IMR-90 (cell line): ENCODE data around the gene CCDC74A. TPM values are rescaled to one million over a fixed set of nuclear protein-coding genes. Genes with fewer than 3 reads are reported as not detected.

Source experiments
- microRNA-seq, 2 experiments: library from miRNA; stranded (forward) in 1 of 2; unstranded in 1 of 2; fragments of 10-50 nt in 1 of 2; fragments of <30 nt in 1 of 2; gene quantifications in 1 of 2; microRNA quantifications in 1 of 2; one replicate each; pipeline versions ENCODE3 to v1.1.0; 2013 to 2020; ENCODE audit not compliant: insufficient read depth in 1 of 2, insufficient read length in 1 of 2, unreplicated experiment in 1 of 2
- polyA plus RNA-seq, 3 experiments: library from polyadenylated mRNA; depleted of rRNA; stranded (reverse); fragments of >200 nt; gene quantifications; 2 replicates each; pipeline ENCODE4 v1.2.3, GENCODE V29; 2012; ENCODE audit warnings: low replicate concordance in 1 of 3
- total RNA-seq: library from RNA; depleted of rRNA; stranded (reverse); fragments of >200 nt; gene quantifications from 2 replicates; pipeline ENCODE4 v1.2.3, GENCODE V29; 2012; rRNA removed

Gene CCDC74A
- total and polyA plus RNA-seq, 2 of the 4 experiments (the other 2 are of a cell fraction): 3.8 to 11.9 TPM

Small RNA genes within 50 kb of the gene (microRNA-seq; reads per million reads assigned to microRNA genes)
- gene MIR4784 (ENCODE audit: unreplicated experiment): not detected

Other genes with a start within 250 kb of the CCDC74A start
- not detected in 2 replicates for gene RAB6D, start 163.7 kb upstream of the CCDC74A start, total RNA-seq
- not detected in 2 replicates for gene RAB6D, start 163.7 kb upstream of the CCDC74A start, polyA plus RNA-seq (2012; rRNA removed)
- gene TUBA3D, start 51.8 kb upstream of the CCDC74A start, total RNA-seq: not detected in 2 replicates
- gene TUBA3D, start 51.8 kb upstream of the CCDC74A start, polyA plus RNA-seq (2012; rRNA removed): not detected in 2 replicates
- gene MZT2A, start 35.5 kb upstream of the CCDC74A start, total RNA-seq: 23.1 and 25.8 TPM in 2 replicates
- gene MZT2A, start 35.5 kb upstream of the CCDC74A start, polyA plus RNA-seq (2012; rRNA removed): 82.3 and 139 TPM in 2 replicates